Colonic mucosa (tissue), 4 donors: ENCODE measurements around the gene OSBPL6. TPM values are rescaled to one million over a fixed set of nuclear protein-coding genes. Genes with fewer than 3 reads are reported as not detected.
A peak's percentile ranks its signal among the peaks of the same experiment; 100 is the strongest.

Source experiments
- DNase-seq: peaks from one replicate; pipeline ENCODE4 v3.0.0-alpha.2; 2020
- H3K27ac ChIP-seq: fragments of 200-600 bp; one replicate; pipeline ENCODE4 v1.8.0; 2021
- H3K27me3 ChIP-seq: fragments of 200-600 bp; one replicate; pipeline ENCODE4 v1.8.0; 2021
- H3K36me3 ChIP-seq: fragments of 200-600 bp; one replicate; pipeline ENCODE4 v1.8.0; 2021
- H3K4me1 ChIP-seq: fragments of 200-600 bp; one replicate; pipeline ENCODE4 v1.8.0; 2021; ENCODE audit warnings: mild to moderate bottlenecking
- H3K4me3 ChIP-seq: fragments of 200-600 bp; one replicate; pipeline ENCODE4 v1.8.0; 2021
- H3K9ac ChIP-seq, 2 donors: one replicate each; pipeline ENCODE4 v1.7.0; 2013; ENCODE audit warnings: control low read depth in 2 of 2, low read depth in 2 of 2, low read length in 2 of 2
- H3K9me3 ChIP-seq: fragments of 200-600 bp; one replicate; pipeline ENCODE4 v1.8.0; 2021
- CTCF ChIP-seq: fragments of 200-600 bp; IDR thresholded peaks from one replicate; pipeline ENCODE4 v1.8.0; 2022; ENCODE audit warnings: antibody characterized with exemption, mild to moderate bottlenecking
- intact Hi-C: fragments of 100-400 bp; cut with DNase I; formaldehyde crosslinking; loops from one replicate; pipeline ENCODE4 v1.14.1; 2022
- total RNA-seq, 2 donors: library from RNA; stranded (reverse); fragmentation: NEBNext Ultra II Directional in 1 of 2; extraction: Animal tissue kit (Norgen Biotek cat#: 25700) in 1 of 2; gene quantifications; one replicate each; pipeline ENCODE4 v1.2.1, GENCODE V29; 2021
- donor health status: healthy.
- donor health status: DM: no; HTN: no; CAD: no.
- donor health status: DM: no; HTN: no; CAD: no.

Gene OSBPL6
- total RNA-seq, 2 donors from 2014 or later: 0.58 to 0.72 TPM

GRCh38 chr2:178298785-178299212, 104.5 kb downstream of the OSBPL6 start:
- no peak for TF ChIP-seq CTCF
- intact Hi-C loops: no loop called here

GRCh38 chr2:178301649-178302238, 107.4 kb downstream of the OSBPL6 start:
- Histone ChIP-seq H3K36me3 (no peaks in the 10 kb centered on the region), H3K27me3 (no peaks in the 10 kb centered on the region), H3K4me3 (no peak overlapping the region), H3K27ac (no peak overlapping the region), H3K4me1 (no peaks in the 10 kb centered on the region), H3K9ac (no peak overlapping the region), H3K9me3 (no peaks in the 10 kb centered on the region)
- intact Hi-C loops: no loop called here
- TF ChIP-seq CTCF: no peak
- DNase-seq: no peak

More at GRCh38 chr2:178298785-178299212, 104.5 kb downstream of the OSBPL6 start:
- Histone ChIP-seq H3K9ac (no peak overlapping the region), H3K4me3 (no peak overlapping the region), H3K9me3 (no peaks in the 10 kb centered on the region), H3K36me3 (no peaks in the 10 kb centered on the region), H3K27me3 (no peaks in the 10 kb centered on the region), H3K4me1 (no peaks in the 10 kb centered on the region), H3K27ac (no peak overlapping the region)
- no peak for DNase-seq

GRCh38 chr2:178304333-178304732, 110.0 kb downstream of the OSBPL6 start:
- no peaks in the 10 kb centered on the region for H3K27me3 ChIP-seq

GRCh38 chr2:178306352-178307073, 112.2 kb downstream of the OSBPL6 start:
- Histone ChIP-seq H3K9me3 (no peaks in the 10 kb centered on the region), H3K4me1 (no peaks in the 10 kb centered on the region), H3K9ac (no peak overlapping the region), H3K27me3 (no peaks in the 10 kb centered on the region), H3K27ac (no peak overlapping the region), H3K36me3 (no peaks in the 10 kb centered on the region), H3K4me3 (no peak overlapping the region)
- peak; percentile 33 for TF ChIP-seq CTCF
- peak; percentile 57 for DNase-seq
- intact Hi-C loops: no loop called here

More at GRCh38 chr2:178304333-178304732, 110.0 kb downstream of the OSBPL6 start:
- Histone ChIP-seq H3K9ac (no peak overlapping the region), H3K27ac (no peak overlapping the region), H3K36me3 (no peaks in the 10 kb centered on the region), H3K4me3 (no peak overlapping the region), H3K4me1 (no peaks in the 10 kb centered on the region), H3K9me3 (no peaks in the 10 kb centered on the region)
- intact Hi-C loops: no loop called here
- DNase-seq: no peak
- no peak for TF ChIP-seq CTCF

- no peak for DNase-seq
- H3K36me3 ChIP-seq: no peaks in the 10 kb centered on the region
- TF ChIP-seq CTCF: no peak
- no peak overlapping the region for H3K4me3 ChIP-seq
- H3K9ac ChIP-seq: no peak overlapping the region
- H3K27ac ChIP-seq: no peak overlapping the region
- intact Hi-C loops: no loop called here
- no peaks in the 10 kb centered on the region for H3K9me3 ChIP-seq
- no peaks in the 10 kb centered on the region for H3K4me1 ChIP-seq
- H3K27me3 ChIP-seq: no peaks in the 10 kb centered on the region
Observed at GRCh38 chr2:178307650-178308049, 113.3 kb downstream of the OSBPL6 start.
